Myocyte (in vitro differentiated cells): ENCODE measurements around the gene HLA-DQB2. TPM values are rescaled to one million over a fixed set of nuclear protein-coding genes. Genes with fewer than 3 reads are reported as not detected.
"Not testable (repeated sequence)": the region's sequence is repeated elsewhere in the genome, so short reads cannot be mapped to it uniquely, and the experiment has no call there.

Source experiments
- DNase-seq: peaks from one replicate; pipeline ENCODE4 v3.0.0-alpha.2; 2012; ENCODE audit warnings: low read depth
- microRNA-seq: library from miRNA; unstranded; fragments of <30 nt; microRNA quantifications from one replicate; pipeline ENCODE4, GENCODE V29; 2016
- total RNA-seq: library from RNA; depleted of rRNA; stranded (reverse); fragments of >200 nt; gene quantifications from 2 replicates; pipeline ENCODE4 v1.2.3, GENCODE V29; 2014

The HLA-DQB2 gene
- total RNA-seq, 1 donor from 2014 or later = not detected

GRCh38 chr6:32745649-32746048 is 17.7 kb downstream of the HLA-DQB2 start:
- DNase-seq = not testable (repeated sequence)

GRCh38 chr6:32744776-32745175 is 18.6 kb downstream of the HLA-DQB2 start:
- DNase-seq = no peak

- no peak for DNase-seq
Measured at GRCh38 chr6:32742374-32742773, 21.0 kb downstream of the HLA-DQB2 start.

GRCh38 chr6:32741031-32741960 is 22.0 kb downstream of the HLA-DQB2 start, which contains the start of gene HLA-DQA2:
HLA-DQA2 (plus strand) TSS chr6:32741391; CDS start chr6:32741444, 53 bp downstream.
- DNase-seq = no peak

GRCh38 chr6:32738126-32738525 is 25.2 kb downstream of the HLA-DQB2 start:
- DNase-seq = no peak

- DNase-seq = no peak
Measured at GRCh38 chr6:32718879-32719278, 44.5 kb downstream of the HLA-DQB2 start.

GRCh38 chr6:32716396-32716795 is 46.9 kb downstream of the HLA-DQB2 start:
- DNase-seq = no peak

- no peak for DNase-seq
Measured at GRCh38 chr6:32713241-32713640, 50.1 kb downstream of the HLA-DQB2 start.

GRCh38 chr6:32709625-32710024 is 53.7 kb downstream of the HLA-DQB2 start:
- DNase-seq = no peak

Small RNA genes within 50 kb of the gene (microRNA-seq; reads per million reads assigned to microRNA genes)
- gene MIR3135B = not detected

Other genes starting within 250 kb of the HLA-DQB2 start
- gene HLA-DRB5, start 233.2 kb downstream of the HLA-DQB2 start, total RNA-seq = 0.13 TPM in 1 of 2 replicates, not detected in the other
- gene HLA-DRB1, start 173.7 kb downstream of the HLA-DQB2 start, total RNA-seq = 0.21 TPM in 1 of 2 replicates, not detected in the other
- not detected in 2 replicates for gene HLA-DQA1, start 126.1 kb downstream of the HLA-DQB2 start, total RNA-seq
- not detected in 2 replicates for gene HLA-DQB1, start 96.9 kb downstream of the HLA-DQB2 start, total RNA-seq
- not detected in 2 replicates for gene HLA-DQA2, start 22.1 kb downstream of the HLA-DQB2 start, total RNA-seq
- not detected in 2 replicates for gene HLA-DOB, start 53.5 kb upstream of the HLA-DQB2 start, total RNA-seq
- gene TAP2, start 75.2 kb upstream of the HLA-DQB2 start, total RNA-seq = 3.8 and 4.1 TPM in 2 replicates
- gene PSMB8, start 80.5 kb upstream of the HLA-DQB2 start, total RNA-seq = 30.7 and 36.0 TPM in 2 replicates
- gene TAP1, start 90.2 kb upstream of the HLA-DQB2 start, total RNA-seq = 49.7 and 54.7 TPM in 2 replicates
- gene PSMB9, start 90.7 kb upstream of the HLA-DQB2 start, total RNA-seq = 7.2 and 8.2 TPM in 2 replicates
- gene HLA-DMB, start 177.5 kb upstream of the HLA-DQB2 start, total RNA-seq = not detected in 2 replicates
- 2.1 and 4.3 TPM in 2 replicates for gene HLA-DMA, start 189.6 kb upstream of the HLA-DQB2 start, total RNA-seq
- 108 and 112 TPM in 2 replicates for gene BRD2, start 205.1 kb upstream of the HLA-DQB2 start, total RNA-seq
- gene HLA-DOA, start 246.1 kb upstream of the HLA-DQB2 start, total RNA-seq = not detected in 2 replicates